Measurements from ENCODE around the gene TTL.
"Not testable (repeated sequence)": the region's sequence is repeated elsewhere in the genome, so short reads cannot be mapped to it uniquely, and the experiment has no call there.

TTL gene

DNA sequence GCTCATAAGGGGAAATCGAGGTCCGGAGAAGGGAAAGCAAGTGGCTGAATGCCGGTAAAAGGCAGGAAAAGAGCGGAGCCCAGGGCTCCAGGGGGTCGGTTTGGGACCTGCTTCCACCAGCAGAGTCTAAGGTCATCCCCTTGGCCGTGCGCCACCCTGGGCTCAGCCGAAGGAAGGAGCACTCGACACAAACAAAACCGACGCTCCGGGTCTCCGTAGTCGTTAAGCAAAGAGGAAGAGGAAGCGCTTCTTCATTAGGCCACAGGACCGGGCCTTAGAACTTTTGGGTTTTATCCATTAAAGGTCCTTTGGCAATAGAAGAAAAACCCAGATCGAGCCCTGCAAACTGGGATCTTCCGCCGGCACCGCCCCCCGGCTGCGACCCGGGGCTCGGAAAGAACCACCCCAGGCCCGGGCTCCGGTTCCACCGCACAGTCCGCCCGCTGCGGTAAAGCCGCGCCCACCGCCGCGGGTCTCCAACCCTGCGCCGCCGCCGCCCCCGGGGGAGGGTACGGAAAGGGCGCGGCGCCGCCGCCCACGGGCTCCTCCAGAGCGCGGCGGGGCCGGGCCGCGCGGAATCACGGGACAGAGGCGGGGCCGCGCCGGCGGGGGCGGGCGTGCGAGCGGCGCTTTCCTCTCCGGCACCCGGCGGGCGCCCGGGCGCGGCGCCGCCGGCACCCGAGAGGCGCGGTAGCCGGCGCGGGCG lies at the start of gene TTL:
Gene TTL (plus strand): TSS at position 629 of the 706 bp plus-strand sequence. CDS start 189 bp downstream, outside the sequence.
- peaks cover 22% of the 10 kb centered on the region for H3K4me1 ChIP-seq (ENCODE audit: control insufficient read depth, insufficient read depth, low read length)
- no peaks in the 10 kb centered on the region for H3K27me3 ChIP-seq (ENCODE audit: control insufficient read depth in 1 of 2, insufficient read depth in 2 of 2, low read length in 2 of 2)
- H3K4me3 ChIP-seq (ENCODE audit: low read length in 2 of 2): peak within 1 kb of the TSS; percentile 82 to 89
- H3K27ac ChIP-seq (ENCODE audit: low read length): peak within 1 kb of the TSS; percentile 74
- H3K9me3 ChIP-seq (ENCODE audit: control insufficient read depth in 2 of 2, low read length in 2 of 2): no peaks in the 10 kb centered on the region
- H3K9ac ChIP-seq (ENCODE audit: low read length in 2 of 2): peak within 1 kb of the TSS; percentile 78 to 82
- no peaks in the 10 kb centered on the region for H3K36me3 ChIP-seq (ENCODE audit: control insufficient read depth in 2 of 2, insufficient read depth in 2 of 2, low read length in 2 of 2)

DNA sequence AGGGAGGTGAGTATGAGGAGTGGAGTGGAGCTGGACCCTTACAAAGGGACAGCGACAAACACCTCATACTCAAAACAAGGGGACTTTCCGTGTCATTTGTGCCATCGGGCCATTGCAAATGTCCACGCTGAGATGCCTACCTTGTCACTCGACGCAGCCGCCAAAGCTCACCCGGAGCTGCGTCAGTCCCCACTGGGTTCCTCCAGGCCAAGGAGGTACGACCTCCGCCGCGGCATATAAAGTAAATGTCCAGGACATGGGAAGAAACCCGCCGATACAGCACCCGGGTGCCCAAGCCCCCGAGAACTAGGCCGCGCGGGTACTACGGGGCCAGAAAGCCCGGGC lies 49.6 kb upstream of the TTL start:
- H3K27me3 ChIP-seq (ENCODE audit: control insufficient read depth in 1 of 2, insufficient read depth in 2 of 2, low read length in 2 of 2); H3K36me3 ChIP-seq (ENCODE audit: control insufficient read depth in 2 of 2, insufficient read depth in 2 of 2, low read length in 2 of 2); H3K9me3 ChIP-seq (ENCODE audit: control insufficient read depth in 2 of 2, low read length in 2 of 2); H3K4me1 ChIP-seq (ENCODE audit: control insufficient read depth, insufficient read depth, low read length); H3K27ac ChIP-seq (ENCODE audit: low read length): not testable (repeated sequence)
- Histone ChIP-seq H3K4me3 (ENCODE audit: low read length in 2 of 2) (peak overlapping the region; percentile 41 to 52), H3K9ac (ENCODE audit: low read length in 2 of 2) (peak overlapping the region in 1 of 2 donors; percentile 41)

DNA sequence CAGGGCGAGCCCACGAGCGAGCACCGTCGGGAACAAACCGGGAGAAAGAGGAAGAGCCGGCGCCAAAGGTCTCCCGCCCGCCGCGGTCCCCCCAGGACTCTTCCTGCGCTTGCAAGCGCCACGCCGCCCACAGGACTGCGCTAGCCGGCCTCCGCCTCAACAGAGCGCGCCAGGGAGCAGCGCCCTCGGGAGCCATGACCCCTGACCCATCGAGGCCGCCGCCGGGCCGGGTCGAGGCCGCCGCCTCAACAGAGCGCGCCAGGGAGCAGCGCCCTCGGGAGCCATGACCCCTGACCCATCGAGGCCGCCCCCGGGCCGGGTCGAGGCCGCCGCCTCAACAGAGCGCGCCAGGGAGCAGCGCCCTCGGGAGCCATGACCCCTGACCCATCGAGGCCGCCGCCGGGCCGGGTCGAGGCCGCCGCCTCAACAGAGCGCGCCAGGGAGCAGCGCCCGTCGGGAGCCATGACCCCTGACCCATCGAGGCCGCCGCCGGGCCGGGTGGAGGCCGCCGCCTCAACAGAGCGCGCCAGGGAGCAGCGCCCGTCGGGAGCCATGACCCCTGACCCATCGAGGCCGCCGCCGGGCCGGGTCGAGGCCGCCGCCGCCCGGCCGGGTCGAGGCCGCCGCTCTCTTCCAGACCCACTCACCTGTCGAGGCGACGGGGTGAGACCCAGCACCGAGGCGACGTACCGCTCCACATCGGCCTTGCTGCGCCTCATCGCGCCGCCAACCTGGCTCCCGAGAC lies 49.0 kb upstream of the TTL start:
- H3K9me3 ChIP-seq (ENCODE audit: control insufficient read depth in 2 of 2, low read length in 2 of 2); H3K27me3 ChIP-seq (ENCODE audit: control insufficient read depth in 1 of 2, insufficient read depth in 2 of 2, low read length in 2 of 2); H3K27ac ChIP-seq (ENCODE audit: low read length); H3K4me1 ChIP-seq (ENCODE audit: control insufficient read depth, insufficient read depth, low read length); H3K36me3 ChIP-seq (ENCODE audit: control insufficient read depth in 2 of 2, insufficient read depth in 2 of 2, low read length in 2 of 2): not testable (repeated sequence)
- Histone ChIP-seq H3K4me3 (ENCODE audit: low read length in 2 of 2) (peak overlapping the region; percentile 41 to 58), H3K9ac (ENCODE audit: low read length in 2 of 2) (peak overlapping the region in 1 of 2 donors; percentile 41)

GRCh38 chr2:112433480-112433879 lies 48.5 kb upstream of the TTL start, which contains the start of gene RGPD8:
Gene RGPD8 (minus strand): TSS chr2:112433645. CDS start chr2:112433453, 192 bp downstream.
- H3K9ac ChIP-seq (ENCODE audit: low read length in 2 of 2): peak within 1 kb of the TSS in 1 of 2 donors; percentile 41
- not testable (repeated sequence) for H3K4me1 ChIP-seq (ENCODE audit: control insufficient read depth, insufficient read depth, low read length); H3K27ac ChIP-seq (ENCODE audit: low read length)

GRCh38 chr2:112433932-112434730 lies 47.8 kb upstream of the TTL start:
- no peak overlapping the region for H3K4me3 ChIP-seq (ENCODE audit: low read length in 2 of 2)
- H3K27me3 ChIP-seq (ENCODE audit: control insufficient read depth in 1 of 2, insufficient read depth in 2 of 2, low read length in 2 of 2): peaks cover 0 to 3% of the 10 kb centered on the region in 2 donors
- H3K27ac ChIP-seq (ENCODE audit: low read length): no peak overlapping the region
- H3K4me1 ChIP-seq (ENCODE audit: control insufficient read depth, insufficient read depth, low read length): no peaks in the 10 kb centered on the region
- H3K9me3 ChIP-seq (ENCODE audit: control insufficient read depth in 2 of 2, low read length in 2 of 2): no peaks in the 10 kb centered on the region
- H3K9ac ChIP-seq (ENCODE audit: low read length in 2 of 2): no peak overlapping the region
- no peaks in the 10 kb centered on the region for H3K36me3 ChIP-seq (ENCODE audit: control insufficient read depth in 2 of 2, insufficient read depth in 2 of 2, low read length in 2 of 2)

More at GRCh38 chr2:112433480-112433879, 48.5 kb upstream of the TTL start, which contains the start of gene RGPD8:
- peak within 1 kb of the TSS; percentile 41 to 58 for H3K4me3 ChIP-seq (ENCODE audit: low read length in 2 of 2)
- not testable (repeated sequence) for H3K9me3 ChIP-seq (ENCODE audit: control insufficient read depth in 2 of 2, low read length in 2 of 2); H3K36me3 ChIP-seq (ENCODE audit: control insufficient read depth in 2 of 2, insufficient read depth in 2 of 2, low read length in 2 of 2); H3K27me3 ChIP-seq (ENCODE audit: control insufficient read depth in 1 of 2, insufficient read depth in 2 of 2, low read length in 2 of 2)

GRCh38 chr2:112434890-112435715 lies 46.9 kb upstream of the TTL start:
- H3K27me3 ChIP-seq (ENCODE audit: control insufficient read depth in 1 of 2, insufficient read depth in 2 of 2, low read length in 2 of 2); H3K4me3 ChIP-seq (ENCODE audit: low read length in 2 of 2); H3K9ac ChIP-seq (ENCODE audit: low read length in 2 of 2); H3K27ac ChIP-seq (ENCODE audit: low read length); H3K36me3 ChIP-seq (ENCODE audit: control insufficient read depth in 2 of 2, insufficient read depth in 2 of 2, low read length in 2 of 2); H3K9me3 ChIP-seq (ENCODE audit: control insufficient read depth in 2 of 2, low read length in 2 of 2); H3K4me1 ChIP-seq (ENCODE audit: control insufficient read depth, insufficient read depth, low read length): not testable (repeated sequence)

DNA sequence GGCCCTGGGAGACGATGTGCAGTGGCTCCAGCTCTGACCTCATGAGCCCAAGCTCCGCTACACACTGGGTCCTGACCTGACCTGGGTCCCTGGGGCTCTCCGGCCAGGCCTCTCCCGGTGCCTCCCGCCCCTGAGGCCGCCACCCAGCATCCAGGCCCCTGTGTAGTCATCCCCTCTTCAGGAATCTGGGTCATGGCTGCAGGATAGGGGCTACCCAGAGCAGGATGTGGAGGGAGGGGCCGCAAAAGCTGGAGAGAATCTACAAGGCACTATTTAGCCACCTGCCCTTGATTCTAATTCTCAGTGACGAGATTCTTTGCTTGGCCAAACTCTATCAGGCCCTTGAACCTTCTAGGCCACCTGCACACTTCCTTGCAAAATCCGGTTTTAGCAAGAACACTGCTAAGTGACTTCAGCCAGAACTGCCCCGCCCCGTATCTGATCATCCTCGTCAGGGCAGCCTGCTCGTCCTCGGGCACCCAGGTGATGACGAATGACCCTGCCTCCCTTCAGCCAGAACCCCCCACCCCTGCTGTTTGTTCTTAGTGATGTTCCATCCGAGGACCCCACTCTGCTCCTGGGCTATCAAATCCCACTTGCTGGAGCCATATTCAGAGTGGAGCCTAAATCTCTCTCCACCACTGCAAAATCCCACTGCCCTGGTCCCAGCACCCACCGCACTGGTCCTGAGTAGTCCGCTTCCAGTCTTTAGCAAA lies 46.1 kb upstream of the TTL start:
- H3K9me3 ChIP-seq (ENCODE audit: control insufficient read depth in 2 of 2, low read length in 2 of 2); H3K27me3 ChIP-seq (ENCODE audit: control insufficient read depth in 1 of 2, insufficient read depth in 2 of 2, low read length in 2 of 2); H3K27ac ChIP-seq (ENCODE audit: low read length); H3K4me1 ChIP-seq (ENCODE audit: control insufficient read depth, insufficient read depth, low read length); H3K4me3 ChIP-seq (ENCODE audit: low read length in 2 of 2); H3K9ac ChIP-seq (ENCODE audit: low read length in 2 of 2); H3K36me3 ChIP-seq (ENCODE audit: control insufficient read depth in 2 of 2, insufficient read depth in 2 of 2, low read length in 2 of 2): not testable (repeated sequence)

GRCh38 chr2:112436993-112437392 lies 45.0 kb upstream of the TTL start:
- H3K4me3 ChIP-seq (ENCODE audit: low read length in 2 of 2); H3K27ac ChIP-seq (ENCODE audit: low read length); H3K27me3 ChIP-seq (ENCODE audit: control insufficient read depth in 1 of 2, insufficient read depth in 2 of 2, low read length in 2 of 2); H3K9ac ChIP-seq (ENCODE audit: low read length in 2 of 2); H3K36me3 ChIP-seq (ENCODE audit: control insufficient read depth in 2 of 2, insufficient read depth in 2 of 2, low read length in 2 of 2); H3K4me1 ChIP-seq (ENCODE audit: control insufficient read depth, insufficient read depth, low read length); H3K9me3 ChIP-seq (ENCODE audit: control insufficient read depth in 2 of 2, low read length in 2 of 2): not testable (repeated sequence)

- not testable (repeated sequence) for H3K4me3 ChIP-seq (ENCODE audit: low read length in 2 of 2); H3K9ac ChIP-seq (ENCODE audit: low read length in 2 of 2); H3K9me3 ChIP-seq (ENCODE audit: control insufficient read depth in 2 of 2, low read length in 2 of 2); H3K4me1 ChIP-seq (ENCODE audit: control insufficient read depth, insufficient read depth, low read length); H3K27me3 ChIP-seq (ENCODE audit: control insufficient read depth in 1 of 2, insufficient read depth in 2 of 2, low read length in 2 of 2); H3K36me3 ChIP-seq (ENCODE audit: control insufficient read depth in 2 of 2, insufficient read depth in 2 of 2, low read length in 2 of 2); H3K27ac ChIP-seq (ENCODE audit: low read length)
Measured at GRCh38 chr2:112437405-112437831, 44.5 kb upstream of the TTL start.
